CD4-positive, CD25-positive, alpha-beta regulatory T cell (primary cell): ENCODE measurements around the gene PPTC7. TPM values are rescaled to one million over a fixed set of nuclear protein-coding genes. Genes with fewer than 3 reads are reported as not detected.
"Not testable (repeated sequence)": the region's sequence is repeated elsewhere in the genome, so short reads cannot be mapped to it uniquely, and the experiment has no call there.

Experiments used
- ATAC-seq, 2 donors: fragments of 150-1000 bp; cut with Tn5 transposase; one replicate each; pipeline ENCODE4 v1.10.0; 2021; ENCODE audit warnings: low read depth in 2 of 2, moderate number of reproducible peaks in 2 of 2, moderate library complexity in 1 of 2
- DNase-seq, 3 donors: peaks; one replicate each; pipeline versions ENCODE4 v3.0.0 to v3.0.0-alpha.2; 2012 to 2022; ENCODE audit warnings: mixed read lengths in 1 of 3
- H3K27ac ChIP-seq: one replicate; pipeline ENCODE4 v1.7.0; 2013; ENCODE audit warnings: mild to moderate bottlenecking, low read length; ENCODE audit not compliant: insufficient read depth, poor library complexity, severe bottlenecking
- H3K27me3 ChIP-seq: one replicate; pipeline ENCODE4 v1.7.0; 2013; ENCODE audit warnings: low read length; ENCODE audit not compliant: control insufficient read depth, insufficient read depth
- H3K36me3 ChIP-seq: one replicate; pipeline ENCODE4 v1.7.0; 2013; ENCODE audit warnings: mild to moderate bottlenecking, low read length, moderate library complexity; ENCODE audit not compliant: control insufficient read depth, insufficient read depth
- H3K4me1 ChIP-seq: 2 replicates; pipeline ENCODE4 v1.7.0; 2013; ENCODE audit warnings: mild to moderate bottlenecking, low read length; ENCODE audit not compliant: insufficient read depth, control insufficient read depth, poor library complexity, severe bottlenecking
- H3K4me3 ChIP-seq: one replicate; pipeline ENCODE4 v1.7.0; 2013; ENCODE audit warnings: low read depth, mild to moderate bottlenecking, low read length, moderate library complexity
- H3K9me3 ChIP-seq, 2 experiments: 1 replicate in 1 of 2; 2 replicates in 1 of 2; pipeline ENCODE4 v1.7.0; 2013; ENCODE audit warnings: low read length in 2 of 2, mild to moderate bottlenecking in 1 of 2, moderate library complexity in 1 of 2; ENCODE audit not compliant: control insufficient read depth in 2 of 2
- H3K27ac Mint-ChIP-seq, 3 donors: one replicate each; pipeline ENCODE4 v1.8.0; 2020 to 2022; ENCODE audit warnings: mild to moderate bottlenecking in 3 of 3, mixed read lengths in 3 of 3, moderate library complexity in 2 of 3
- H3K27me3 Mint-ChIP-seq: one replicate; pipeline ENCODE4 v1.8.0; 2022; ENCODE audit warnings: mild to moderate bottlenecking, mixed read lengths
- H3K36me3 Mint-ChIP-seq: one replicate; pipeline ENCODE4 v1.8.0; 2020; ENCODE audit warnings: mixed read lengths
- H3K4me1 Mint-ChIP-seq, 4 donors: one replicate each; pipeline ENCODE4 v1.8.0; 2020 to 2022; ENCODE audit warnings: mixed read lengths in 4 of 4, mild to moderate bottlenecking in 1 of 4
- H3K4me3 Mint-ChIP-seq, 4 donors: one replicate each; pipeline ENCODE4 v1.8.0; 2020 to 2022; ENCODE audit warnings: mild to moderate bottlenecking in 4 of 4, mixed read lengths in 4 of 4, moderate library complexity in 3 of 4
- H3K9me3 Mint-ChIP-seq, 7 donors: one replicate each; pipeline ENCODE4 v1.8.0; 2020 to 2022; ENCODE audit warnings: mixed read lengths in 7 of 7, mild to moderate bottlenecking in 3 of 7, moderate library complexity in 2 of 7
- polyA plus RNA-seq, 4 donors: library from polyadenylated mRNA; unstranded; fragments of 300-500 nt; fragmentation: Illumina TruSeq; gene quantifications; one replicate each; pipeline ENCODE4 v1.2.3, GENCODE V29; 2021
- total RNA-seq: library from RNA; stranded (reverse); gene quantifications from one replicate; pipeline ENCODE4 v1.2.3, GENCODE V29; 2022

The PPTC7 gene
- total and polyA plus RNA-seq, 5 donors from 2014 or later: 6.7 to 42.3 (median 9.4) TPM

GRCh38 chr12:110575326-110575725 lies 7.8 kb downstream of the PPTC7 start:
- peak overlapping the region in 1 of 4 donors; percentile 24 for H3K4me3 Mint-ChIP-seq
- DNase-seq (no peak), ATAC-seq (no peak)
- Histone ChIP-seq H3K27me3 (no peaks in the 10 kb centered on the region), H3K9me3 (peaks cover 10 to 18% of the 10 kb centered on the region in 2 experiments), H3K4me3 (peak overlapping the region; percentile 14), H3K36me3 (peaks cover 6% of the 10 kb centered on the region), H3K4me1 (peaks cover 51% of the 10 kb centered on the region), H3K27ac (no peak overlapping the region)
- peaks cover 9% of the 10 kb centered on the region for H3K36me3 Mint-ChIP-seq
- peaks cover 0 to 15% (median 6%) of the 10 kb centered on the region in 7 donors for H3K9me3 Mint-ChIP-seq
- H3K4me1 Mint-ChIP-seq: peaks cover 9 to 69% (median 46%) of the 10 kb centered on the region in 4 donors
- H3K27ac Mint-ChIP-seq: peak overlapping the region in 1 of 3 donors; percentile 32
- H3K27me3 Mint-ChIP-seq: no peaks in the 10 kb centered on the region

GRCh38 chr12:110574717-110575230 lies 8.3 kb downstream of the PPTC7 start:
- Mint-ChIP-seq H3K4me1 (peaks cover 10 to 64% (median 46%) of the 10 kb centered on the region in 4 donors), H3K27ac (peak overlapping the region in 1 of 3 donors; percentile 32), H3K9me3 (peaks cover 0 to 16% (median 7%) of the 10 kb centered on the region in 7 donors), H3K4me3 (peak overlapping the region in 1 of 4 donors; percentile 15)
- peak overlapping the region; percentile 14 for H3K4me3 ChIP-seq
- not testable (repeated sequence) for ATAC-seq, H3K36me3 ChIP-seq, DNase-seq, H3K36me3 Mint-ChIP-seq, H3K27me3 ChIP-seq, H3K27ac ChIP-seq, H3K27me3 Mint-ChIP-seq
- peaks cover 11 to 19% of the 10 kb centered on the region in 2 experiments for H3K9me3 ChIP-seq
- peaks cover 46% of the 10 kb centered on the region for H3K4me1 ChIP-seq

GRCh38 chr12:110574044-110574443 lies 9.1 kb downstream of the PPTC7 start:
- Mint-ChIP-seq H3K36me3 (peaks cover 12% of the 10 kb centered on the region), H3K27me3 (no peaks in the 10 kb centered on the region), H3K4me1 (peaks cover 13 to 58% (median 42%) of the 10 kb centered on the region in 4 donors), H3K4me3 (no peak overlapping the region), H3K27ac (no peak overlapping the region), H3K9me3 (peaks cover 0 to 20% (median 9%) of the 10 kb centered on the region in 7 donors)
- no peak overlapping the region for H3K27ac ChIP-seq
- H3K27me3 ChIP-seq: no peaks in the 10 kb centered on the region
- H3K9me3 ChIP-seq: peaks cover 15 to 24% of the 10 kb centered on the region in 2 experiments
- H3K4me1 ChIP-seq: peaks cover 40% of the 10 kb centered on the region
- ATAC-seq (no peak), DNase-seq (no peak)
- H3K4me3 ChIP-seq: no peak overlapping the region
- peaks cover 10% of the 10 kb centered on the region for H3K36me3 ChIP-seq

DNA sequence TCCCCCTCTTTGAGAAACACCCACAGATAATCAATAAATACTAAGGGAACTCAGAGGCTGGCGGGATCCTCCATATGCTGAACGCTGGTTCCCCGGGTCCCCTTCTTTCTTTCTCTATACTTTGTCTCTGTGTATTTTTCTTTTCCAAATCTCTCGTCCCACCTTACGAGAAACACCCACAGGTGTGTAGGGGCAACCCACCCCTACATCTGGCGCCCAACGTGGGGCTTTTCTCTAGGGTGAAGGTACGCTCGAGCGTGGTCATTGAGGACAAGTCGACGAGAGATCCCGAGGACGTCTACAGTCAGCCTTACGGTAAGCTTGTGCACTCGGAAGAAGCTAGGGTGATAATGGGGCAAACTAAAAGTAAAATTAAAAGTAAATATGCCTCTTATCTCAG lies 12.3 kb downstream of the PPTC7 start:
- H3K27ac ChIP-seq, H3K27ac Mint-ChIP-seq, H3K27me3 Mint-ChIP-seq, ATAC-seq, H3K27me3 ChIP-seq, DNase-seq, H3K4me3 ChIP-seq, H3K36me3 ChIP-seq, H3K4me3 Mint-ChIP-seq: not testable (repeated sequence)
- Mint-ChIP-seq H3K36me3 (peaks cover 18% of the 10 kb centered on the region), H3K4me1 (peaks cover 18 to 56% (median 35%) of the 10 kb centered on the region in 4 donors), H3K9me3 (peaks cover 0 to 20% (median 11%) of the 10 kb centered on the region in 7 donors)
- peaks cover 15 to 24% of the 10 kb centered on the region in 2 experiments for H3K9me3 ChIP-seq
- peaks cover 24% of the 10 kb centered on the region for H3K4me1 ChIP-seq

- not testable (repeated sequence) for H3K27me3 Mint-ChIP-seq, DNase-seq, H3K27ac Mint-ChIP-seq, H3K36me3 ChIP-seq, H3K27me3 ChIP-seq, H3K4me3 Mint-ChIP-seq, H3K27ac ChIP-seq, ATAC-seq, H3K4me3 ChIP-seq
- Histone ChIP-seq H3K9me3 (peaks cover 15 to 24% of the 10 kb centered on the region in 2 experiments), H3K4me1 (peaks cover 16% of the 10 kb centered on the region)
- Mint-ChIP-seq H3K9me3 (peaks cover 0 to 20% (median 11%) of the 10 kb centered on the region in 7 donors), H3K36me3 (peaks cover 18% of the 10 kb centered on the region), H3K4me1 (peaks cover 22 to 56% (median 34%) of the 10 kb centered on the region in 4 donors)
These were observed 13.3 kb downstream of the PPTC7 start for GRCh38 chr12:110569838-110570237.

- H3K4me1 ChIP-seq: peaks cover 17% of the 10 kb centered on the region
- no peak overlapping the region for H3K27ac ChIP-seq
- no peak overlapping the region for H3K4me3 Mint-ChIP-seq
- H3K27ac Mint-ChIP-seq: no peak overlapping the region
- no peak overlapping the region for H3K4me3 ChIP-seq
- H3K4me1 Mint-ChIP-seq: peaks cover 26 to 57% (median 40%) of the 10 kb centered on the region in 4 donors
- peaks cover 0 to 20% (median 11%) of the 10 kb centered on the region in 7 donors for H3K9me3 Mint-ChIP-seq
- H3K36me3 Mint-ChIP-seq: peaks cover 18% of the 10 kb centered on the region
- H3K9me3 ChIP-seq: peaks cover 15 to 24% of the 10 kb centered on the region in 2 experiments
- DNase-seq (no peak), ATAC-seq (no peak)
- H3K27me3 ChIP-seq: no peaks in the 10 kb centered on the region
- peaks cover 10% of the 10 kb centered on the region for H3K36me3 ChIP-seq
- no peaks in the 10 kb centered on the region for H3K27me3 Mint-ChIP-seq
These were observed 14.4 kb downstream of the PPTC7 start for GRCh38 chr12:110568752-110569151.

DNA sequence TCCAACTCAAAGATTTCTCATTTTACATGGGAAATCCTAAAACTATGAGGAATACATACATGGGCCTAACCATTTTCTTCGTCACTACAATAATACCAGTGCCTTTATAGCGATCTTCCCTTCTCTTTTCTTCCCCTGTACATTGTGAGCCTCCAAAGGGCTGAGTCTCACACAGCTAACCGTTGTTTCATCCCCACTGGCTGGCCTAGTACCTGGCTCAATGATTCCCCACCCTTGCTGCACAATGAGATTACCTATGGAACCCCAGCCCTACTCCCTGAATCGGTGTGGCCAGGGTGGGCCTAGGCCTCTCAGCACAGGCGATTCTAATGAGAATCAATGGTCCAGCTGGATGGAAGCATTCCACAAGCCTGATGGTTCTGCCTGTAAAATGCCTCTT lies 16.1 kb downstream of the PPTC7 start:
- peak overlapping the region; percentile 72 to 87 (median 77) for H3K27ac Mint-ChIP-seq
- H3K9me3 ChIP-seq: peaks cover 13 to 15% of the 10 kb centered on the region in 2 experiments
- peak overlapping the region; percentile 3 for H3K4me3 ChIP-seq

More for the DNA sequence above, 16.1 kb downstream of the PPTC7 start:
- H3K4me3 Mint-ChIP-seq: no peak overlapping the region
- Histone ChIP-seq H3K4me1 (peaks cover 29% of the 10 kb centered on the region), H3K27ac (no peak overlapping the region), H3K36me3 (peaks cover 10% of the 10 kb centered on the region), H3K27me3 (no peaks in the 10 kb centered on the region)
- peaks cover 0 to 16% (median 10%) of the 10 kb centered on the region in 7 donors for H3K9me3 Mint-ChIP-seq
- peaks cover 13% of the 10 kb centered on the region for H3K36me3 Mint-ChIP-seq
- no peak for DNase-seq
- H3K4me1 Mint-ChIP-seq: peaks cover 29 to 63% (median 42%) of the 10 kb centered on the region in 4 donors
- ATAC-seq: no peak
- no peaks in the 10 kb centered on the region for H3K27me3 Mint-ChIP-seq
